ENCODE data around the gene VSTM2B. TPM values are rescaled to one million over a fixed set of nuclear protein-coding genes. Genes with fewer than 3 reads are reported as not detected.

Gene VSTM2B
- total RNA-seq, 1 experiment from 2014 or later, result not detected

DNA sequence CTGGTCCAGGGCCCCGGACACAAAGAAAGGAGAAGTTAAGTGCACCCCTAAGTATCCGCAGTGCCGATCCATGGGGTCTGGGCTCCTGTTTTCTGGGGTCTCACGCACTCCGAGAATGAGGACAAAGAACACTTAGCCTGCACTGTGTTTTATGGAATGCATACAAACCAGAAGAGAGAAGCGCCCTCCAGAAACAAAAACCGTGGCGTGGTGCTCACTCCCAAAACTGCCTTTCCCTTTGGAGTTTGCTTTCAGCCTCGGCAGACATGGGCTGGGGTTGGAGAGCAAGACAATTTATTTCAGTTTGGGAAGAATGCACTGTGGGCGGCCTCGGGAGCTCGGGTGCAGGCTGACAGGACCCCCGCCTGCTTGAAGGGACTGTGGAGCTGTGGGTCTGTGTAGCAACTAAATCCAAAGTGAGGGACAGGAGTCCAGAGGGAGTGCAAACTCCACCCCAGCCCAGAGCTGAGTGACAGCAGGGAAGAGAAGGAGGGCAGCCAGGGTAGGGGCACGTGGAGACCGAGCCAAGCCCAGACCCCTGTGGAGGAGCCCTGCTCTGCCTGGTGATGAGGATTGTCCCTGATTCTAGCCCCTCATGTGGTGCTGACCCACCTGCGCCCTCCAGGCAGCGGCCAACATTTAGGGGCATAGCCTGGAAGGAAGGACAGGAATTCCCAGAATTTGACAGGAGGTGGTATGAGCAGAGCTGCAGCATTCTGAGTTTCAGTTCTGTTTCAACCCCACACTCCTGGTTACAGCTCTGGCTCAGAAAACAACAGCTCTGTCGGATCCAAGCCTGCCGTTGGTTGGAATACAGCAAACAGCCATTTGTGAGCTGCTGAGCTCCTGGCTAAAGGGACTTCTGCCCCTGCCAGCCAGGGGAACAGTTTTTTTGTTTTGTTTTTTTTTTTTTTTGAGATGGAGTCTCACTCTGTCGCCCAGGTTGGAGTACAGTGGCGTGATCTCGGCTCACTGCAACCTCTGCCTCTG is 42.5 kb downstream of the VSTM2B start:
- intact Hi-C loops (cut with micrococcal nuclease; ENCODE audit: unreplicated experiment), result no loop called here
- Histone ChIP-seq H3K4me3 (ENCODE audit: low read depth, low read length, poor library complexity, severe bottlenecking) (no peak overlapping the region), H3K27ac (ENCODE audit: low read depth, low read length, poor library complexity, severe bottlenecking) (no peak overlapping the region), H3K9me3 (ENCODE audit: low read depth, low read length, poor library complexity, severe bottlenecking) (no peaks in the 10 kb centered on the region), H3K36me3 (ENCODE audit: insufficient read depth, low read length, poor library complexity, severe bottlenecking) (no peaks in the 10 kb centered on the region), H3K4me1 (ENCODE audit: insufficient read depth, low read length, poor library complexity, severe bottlenecking) (no peaks in the 10 kb centered on the region), H3K27me3 (replicated peaks; ENCODE audit: insufficient read depth, low read depth, low read length, poor library complexity) (peaks cover 25% of the 10 kb centered on the region)
- no peak for DNase-seq (ENCODE audit: low spot score)
- CTCF ChIA-PET, result no interaction called here
- no peak for TF ChIP-seq EZH2 (IDR thresholded peaks at IDR 0.05; ENCODE audit: borderline replicate concordance, low read depth, low read length, poor library complexity, severe bottlenecking)
- TF ChIP-seq, protein P1, sequence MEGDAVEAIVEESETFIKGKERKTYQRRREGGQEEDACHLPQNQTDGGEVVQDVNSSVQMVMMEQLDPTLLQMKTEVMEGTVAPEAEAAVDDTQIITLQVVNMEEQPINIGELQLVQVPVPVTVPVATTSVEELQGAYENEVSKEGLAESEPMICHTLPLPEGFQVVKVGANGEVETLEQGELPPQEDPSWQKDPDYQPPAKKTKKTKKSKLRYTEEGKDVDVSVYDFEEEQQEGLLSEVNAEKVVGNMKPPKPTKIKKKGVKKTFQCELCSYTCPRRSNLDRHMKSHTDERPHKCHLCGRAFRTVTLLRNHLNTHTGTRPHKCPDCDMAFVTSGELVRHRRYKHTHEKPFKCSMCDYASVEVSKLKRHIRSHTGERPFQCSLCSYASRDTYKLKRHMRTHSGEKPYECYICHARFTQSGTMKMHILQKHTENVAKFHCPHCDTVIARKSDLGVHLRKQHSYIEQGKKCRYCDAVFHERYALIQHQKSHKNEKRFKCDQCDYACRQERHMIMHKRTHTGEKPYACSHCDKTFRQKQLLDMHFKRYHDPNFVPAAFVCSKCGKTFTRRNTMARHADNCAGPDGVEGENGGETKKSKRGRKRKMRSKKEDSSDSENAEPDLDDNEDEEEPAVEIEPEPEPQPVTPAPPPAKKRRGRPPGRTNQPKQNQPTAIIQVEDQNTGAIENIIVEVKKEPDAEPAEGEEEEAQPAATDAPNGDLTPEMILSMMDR (conservative IDR thresholded peaks at IDR 0.05; ENCODE audit: low read depth, low read length), result no peak
- POLR2A ChIA-PET (ENCODE audit: low non-redundant PET), result no interaction called here
- BruUV-seq (replicated peaks), result no TSS peak

DNA sequence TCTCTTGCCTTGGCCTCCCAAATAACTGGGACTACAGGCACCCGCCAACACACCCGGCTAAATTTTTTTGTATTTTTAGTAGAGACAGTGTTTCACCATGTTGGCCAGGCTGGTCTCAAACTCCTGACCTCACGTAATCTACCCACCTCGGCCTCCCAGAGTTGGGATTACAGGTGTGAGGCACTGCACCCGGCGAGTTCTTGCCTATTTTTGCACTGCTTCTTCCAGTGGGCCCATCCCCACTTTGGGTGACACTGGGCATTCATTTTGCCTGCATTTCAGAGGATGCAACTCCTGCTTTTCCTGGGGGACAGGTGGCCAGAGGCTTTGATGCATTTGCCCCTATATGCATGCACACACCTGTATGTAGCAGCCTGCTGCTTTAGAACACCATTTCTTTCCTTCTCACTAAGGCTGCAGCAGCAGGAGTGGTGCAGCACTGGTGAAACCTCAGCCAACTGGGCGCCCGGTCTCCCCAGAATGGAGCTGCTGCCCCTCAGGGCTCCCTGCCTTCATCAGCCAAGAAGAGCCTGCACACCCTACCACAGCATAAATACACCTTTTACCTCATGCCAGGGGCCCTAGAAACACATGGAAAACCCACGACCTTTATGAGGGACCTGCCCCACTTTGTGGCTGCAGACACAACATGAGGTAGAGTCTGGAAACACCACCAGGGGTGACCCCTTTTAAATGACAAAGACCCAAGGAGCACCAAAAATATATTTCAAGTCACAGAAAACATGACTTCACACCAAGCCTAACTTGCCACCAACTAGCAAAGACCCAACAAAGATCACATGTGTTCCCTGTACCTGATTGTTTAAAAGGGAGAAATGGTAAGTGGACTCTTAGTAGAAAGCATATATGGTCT is 43.5 kb downstream of the VSTM2B start:
- intact Hi-C loops (cut with micrococcal nuclease; ENCODE audit: unreplicated experiment), result no loop called here
- no peak for DNase-seq (ENCODE audit: low spot score)
- no TSS peak for BruUV-seq (replicated peaks)
- Histone ChIP-seq H3K36me3 (ENCODE audit: insufficient read depth, low read length, poor library complexity, severe bottlenecking) (no peaks in the 10 kb centered on the region), H3K9me3 (ENCODE audit: low read depth, low read length, poor library complexity, severe bottlenecking) (no peaks in the 10 kb centered on the region), H3K27me3 (replicated peaks; ENCODE audit: insufficient read depth, low read depth, low read length, poor library complexity) (peaks cover 35% of the 10 kb centered on the region), H3K27ac (ENCODE audit: low read depth, low read length, poor library complexity, severe bottlenecking) (no peak overlapping the region), H3K4me1 (ENCODE audit: insufficient read depth, low read length, poor library complexity, severe bottlenecking) (no peaks in the 10 kb centered on the region), H3K4me3 (ENCODE audit: low read depth, low read length, poor library complexity, severe bottlenecking) (no peak overlapping the region)
- CTCF ChIA-PET, result no interaction called here
- no peak for TF ChIP-seq EZH2 (IDR thresholded peaks at IDR 0.05; ENCODE audit: borderline replicate concordance, low read depth, low read length, poor library complexity, severe bottlenecking)
- TF ChIP-seq, protein P1 (conservative IDR thresholded peaks at IDR 0.05; ENCODE audit: low read depth, low read length), result no peak
- POLR2A ChIA-PET (ENCODE audit: low non-redundant PET), result no interaction called here

DNA sequence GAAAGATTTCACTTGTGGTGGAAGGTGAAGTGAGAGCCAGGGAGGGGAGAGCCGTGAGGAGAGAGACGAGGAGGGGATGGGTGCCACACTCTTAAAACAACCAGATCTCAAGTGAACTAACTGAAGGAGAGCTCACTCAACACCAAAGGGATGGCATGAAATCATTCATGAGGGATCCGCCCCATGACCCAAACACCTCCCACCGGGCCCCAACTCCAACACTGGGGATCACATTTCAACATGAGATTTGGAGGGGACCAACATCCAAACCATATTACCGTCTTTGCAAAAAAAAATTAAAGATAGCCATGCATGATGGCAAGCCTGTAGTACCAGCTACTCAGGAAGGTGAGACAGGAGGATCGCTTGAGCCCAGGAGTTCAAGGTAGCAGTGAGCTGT is 45.4 kb downstream of the VSTM2B start:
- intact Hi-C loops (cut with micrococcal nuclease; ENCODE audit: unreplicated experiment), result no loop called here
- Histone ChIP-seq H3K36me3 (ENCODE audit: insufficient read depth, low read length, poor library complexity, severe bottlenecking) (no peaks in the 10 kb centered on the region), H3K4me1 (ENCODE audit: insufficient read depth, low read length, poor library complexity, severe bottlenecking) (no peaks in the 10 kb centered on the region), H3K27me3 (replicated peaks; ENCODE audit: insufficient read depth, low read depth, low read length, poor library complexity) (peaks cover 50% of the 10 kb centered on the region), H3K4me3 (ENCODE audit: low read depth, low read length, poor library complexity, severe bottlenecking) (no peak overlapping the region), H3K27ac (ENCODE audit: low read depth, low read length, poor library complexity, severe bottlenecking) (no peak overlapping the region), H3K9me3 (ENCODE audit: low read depth, low read length, poor library complexity, severe bottlenecking) (no peaks in the 10 kb centered on the region)
- no TSS peak for BruUV-seq (replicated peaks)
- ChIA-PET CTCF (no interaction called here), POLR2A (ENCODE audit: low non-redundant PET) (interaction anchor here (0.6 kb wide), 1 partner anchor 913 kb away, joined by 6 read pairs; no protein-coding TSS in a partner anchor)
- no peak for DNase-seq (ENCODE audit: low spot score)
- TF ChIP-seq, protein P1 (conservative IDR thresholded peaks at IDR 0.05; ENCODE audit: low read depth, low read length), result no peak
- TF ChIP-seq EZH2 (IDR thresholded peaks at IDR 0.05; ENCODE audit: borderline replicate concordance, low read depth, low read length, poor library complexity, severe bottlenecking), result no peak
